ENCODE data around the gene SH3PXD2B. TPM values are rescaled to one million over a fixed set of nuclear protein-coding genes. Genes with fewer than 3 reads are reported as not detected.

SH3PXD2B gene
- total RNA-seq, 1 experiment from 2014 or later = 12.9 TPM

DNA sequence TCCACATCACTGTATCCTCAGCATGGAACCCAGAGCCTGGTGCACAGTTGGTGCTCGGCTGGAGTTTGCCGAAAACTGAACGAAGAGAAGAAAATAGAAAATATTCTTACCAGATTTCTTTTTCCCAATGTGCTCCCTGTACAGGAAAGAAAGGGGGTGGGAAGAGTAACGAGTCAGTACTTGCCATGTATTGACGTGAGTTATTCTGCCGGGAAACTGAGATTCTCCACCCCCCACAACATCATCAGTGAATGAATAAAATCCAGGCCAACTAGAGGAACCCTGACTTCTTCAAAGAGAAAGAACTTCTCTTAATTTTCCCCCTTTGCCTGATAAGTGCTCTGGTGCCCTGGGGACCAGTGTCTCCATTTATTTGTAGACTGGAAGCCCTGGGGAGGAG is 80.6 kb downstream of the SH3PXD2B start:
- Mint-ChIP-seq H3K27ac (ENCODE audit: unreplicated experiment) (no peak overlapping the region), H3K36me3 (ENCODE audit: insufficient read depth, unreplicated experiment) (peaks cover 5% of the 10 kb centered on the region), H3K9me3 (ENCODE audit: unreplicated experiment) (peaks cover 18% of the 10 kb centered on the region), H3K27me3 (ENCODE audit: insufficient read depth, unreplicated experiment) (no peaks in the 10 kb centered on the region), H3K4me1 (ENCODE audit: low read depth, unreplicated experiment) (no peaks in the 10 kb centered on the region), H3K4me3 (ENCODE audit: unreplicated experiment) (no peak overlapping the region)
- intact Hi-C loops (cut with micrococcal nuclease; ENCODE audit: unreplicated experiment) = loop anchor here (5.0 to 10.0 kb wide), 2 partner anchors 91 to 269 kb away; partner anchors contain the start of gene UBTD2
- no TSS peak for BruUV-seq (replicated peaks)
- no peak for DNase-seq
- H3K36me3 ChIP-seq (ENCODE audit: control insufficient read depth, insufficient read depth, low read length) = no peaks in the 10 kb centered on the region
- peaks cover 9% of the 10 kb centered on the region; the same call in 1 of the 2 replicates for H3K9me3 ChIP-seq
- no peak for TF ChIP-seq CTCF (IDR thresholded peaks at IDR 0.05; ENCODE audit: insufficient read depth in 1 of 2, low read depth in 1 of 2, low read length in 1 of 2, severe bottlenecking in 1 of 2, unreplicated experiment in 1 of 2)
- ChIA-PET CTCF (no interaction called here), POLR2A (no interaction called here)
- H3K4me3 ChIP-seq (ENCODE audit: low read depth, low read length) = no peak overlapping the region
- H3K4me1 ChIP-seq = no peaks in the 10 kb centered on the region
- no peaks in the 10 kb centered on the region for H3K27me3 ChIP-seq (replicated peaks; ENCODE audit: control insufficient read depth, insufficient read depth, low read length)

DNA sequence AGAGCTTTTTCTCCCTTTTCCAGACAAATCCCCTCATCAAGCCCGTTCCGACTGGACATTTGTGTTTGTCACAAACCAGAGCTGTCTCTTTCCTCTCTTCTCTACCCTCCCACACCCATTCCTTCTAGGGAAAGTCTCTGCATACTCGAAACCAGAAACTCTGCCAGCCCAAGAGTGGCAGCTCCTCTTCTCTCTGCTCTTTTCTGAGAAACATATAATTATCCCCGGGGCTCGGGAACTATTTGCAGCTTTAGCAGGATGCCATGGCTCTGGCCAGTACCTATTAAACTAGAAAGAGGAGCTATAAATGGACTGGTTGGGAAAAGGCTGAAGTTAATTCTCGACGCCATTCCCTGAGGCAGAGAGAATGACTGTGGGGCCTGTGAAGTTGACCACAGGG is 82.6 kb downstream of the SH3PXD2B start:
- Mint-ChIP-seq H3K9me3 (ENCODE audit: unreplicated experiment) (peaks cover 18% of the 10 kb centered on the region), H3K27me3 (ENCODE audit: insufficient read depth, unreplicated experiment) (no peaks in the 10 kb centered on the region), H3K27ac (ENCODE audit: unreplicated experiment) (no peak overlapping the region), H3K4me3 (ENCODE audit: unreplicated experiment) (no peak overlapping the region), H3K36me3 (ENCODE audit: insufficient read depth, unreplicated experiment) (peaks cover 5% of the 10 kb centered on the region), H3K4me1 (ENCODE audit: low read depth, unreplicated experiment) (no peaks in the 10 kb centered on the region)
- Histone ChIP-seq H3K36me3 (ENCODE audit: control insufficient read depth, insufficient read depth, low read length) (no peaks in the 10 kb centered on the region), H3K9me3 (peaks cover 9% of the 10 kb centered on the region; the same call in 1 of the 2 replicates), H3K4me3 (ENCODE audit: low read depth, low read length) (no peak overlapping the region), H3K27me3 (replicated peaks; ENCODE audit: control insufficient read depth, insufficient read depth, low read length) (no peaks in the 10 kb centered on the region), H3K4me1 (no peaks in the 10 kb centered on the region)
- no peak for DNase-seq
- intact Hi-C loops (cut with micrococcal nuclease; ENCODE audit: unreplicated experiment) = loop anchor here (5.0 to 10.0 kb wide), 2 partner anchors 89 to 267 kb away; partner anchors contain the start of gene UBTD2
- ChIA-PET CTCF (no interaction called here), POLR2A (no interaction called here)
- no peak for TF ChIP-seq CTCF (IDR thresholded peaks at IDR 0.05; ENCODE audit: insufficient read depth in 1 of 2, low read depth in 1 of 2, low read length in 1 of 2, severe bottlenecking in 1 of 2, unreplicated experiment in 1 of 2)
- BruUV-seq (replicated peaks) = no TSS peak

DNA sequence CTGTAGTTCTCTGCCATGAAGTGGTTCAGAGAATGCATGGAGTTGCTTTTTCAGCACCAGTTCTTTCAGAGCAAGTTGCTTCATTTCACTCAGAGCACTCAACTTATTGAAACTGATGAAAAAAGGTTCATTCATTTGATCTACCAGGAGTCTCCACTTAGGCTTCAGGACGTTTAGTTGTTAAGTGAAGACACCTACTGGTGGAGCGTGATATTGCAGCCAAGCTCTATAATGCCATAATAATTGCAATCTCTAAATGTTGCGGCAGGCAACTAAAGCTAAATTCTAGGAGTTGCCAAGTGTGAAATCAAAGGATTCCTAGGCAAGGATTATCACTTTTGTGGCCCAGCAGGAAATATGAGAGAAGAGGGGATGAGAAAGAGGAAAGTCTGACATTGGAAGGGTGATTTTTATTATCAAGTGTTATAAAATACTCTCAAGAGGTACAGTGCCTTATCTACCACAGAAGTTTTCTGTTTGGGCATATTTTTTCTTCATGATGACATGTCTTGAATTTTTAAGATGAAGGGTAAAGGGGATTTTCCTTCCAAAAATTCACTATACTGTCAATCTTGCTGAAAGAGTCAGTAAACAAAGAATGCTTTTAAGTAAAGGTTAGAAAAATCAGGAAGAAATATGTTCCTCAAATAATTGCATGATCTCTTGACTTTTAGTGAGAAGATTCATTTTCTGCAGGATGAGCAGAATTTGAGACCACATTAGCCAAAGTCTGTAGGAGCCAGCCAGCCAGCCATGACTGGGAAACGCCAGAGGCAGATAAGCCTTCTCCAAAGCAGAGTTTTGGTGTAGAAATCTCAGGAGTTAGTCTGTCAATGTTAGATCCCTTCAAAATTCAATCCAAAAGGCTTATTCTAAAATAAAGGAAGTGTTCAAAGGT is 83.4 kb downstream of the SH3PXD2B start:
- POLR2A ChIA-PET = interaction anchor here (1.0 kb wide), 1 partner anchor 68 kb away, joined by 3 read pairs; no protein-coding TSS in a partner anchor
- H3K27me3 ChIP-seq (replicated peaks; ENCODE audit: control insufficient read depth, insufficient read depth, low read length) = no peaks in the 10 kb centered on the region
- BruUV-seq (replicated peaks) = no TSS peak
- no peak overlapping the region for H3K4me3 ChIP-seq (ENCODE audit: low read depth, low read length)
- H3K9me3 Mint-ChIP-seq (ENCODE audit: unreplicated experiment) = peaks cover 18% of the 10 kb centered on the region
- peak in 1 of 2 experiments; percentile 62 for DNase-seq
- no peaks in the 10 kb centered on the region for H3K4me1 Mint-ChIP-seq (ENCODE audit: low read depth, unreplicated experiment)
- no peaks in the 10 kb centered on the region for H3K27me3 Mint-ChIP-seq (ENCODE audit: insufficient read depth, unreplicated experiment)
- no peak overlapping the region for H3K27ac Mint-ChIP-seq (ENCODE audit: unreplicated experiment)
- TF ChIP-seq CTCF (IDR thresholded peaks at IDR 0.05; ENCODE audit: insufficient read depth in 1 of 2, low read depth in 1 of 2, low read length in 1 of 2, severe bottlenecking in 1 of 2, unreplicated experiment in 1 of 2) = peak; percentile 31 to 78
- H3K4me3 Mint-ChIP-seq (ENCODE audit: unreplicated experiment) = no peak overlapping the region
- intact Hi-C loops (cut with micrococcal nuclease; ENCODE audit: unreplicated experiment) = loop anchor here (5.0 to 10.0 kb wide), 2 partner anchors 89 to 266 kb away; partner anchors contain the start of gene UBTD2
- H3K36me3 Mint-ChIP-seq (ENCODE audit: insufficient read depth, unreplicated experiment) = peaks cover 5% of the 10 kb centered on the region
- no peaks in the 10 kb centered on the region for H3K36me3 ChIP-seq (ENCODE audit: control insufficient read depth, insufficient read depth, low read length)
- CTCF ChIA-PET = interaction anchor here (0.6 kb wide), 1 partner anchor 23 kb away, joined by 3 read pairs; no protein-coding TSS in a partner anchor
- no peaks in the 10 kb centered on the region for H3K4me1 ChIP-seq
- H3K9me3 ChIP-seq = peaks cover 9% of the 10 kb centered on the region; the same call in 1 of the 2 replicates
